Cerebellar cortex (tissue), 1 donor: ENCODE results near the gene PLCB1.

ENCODE experiments used
- DNase-seq: peaks from one replicate; pipeline ENCODE4 v3.0.0-alpha.2; 2015; ENCODE audit warnings: low spot score

Gene PLCB1

DNA sequence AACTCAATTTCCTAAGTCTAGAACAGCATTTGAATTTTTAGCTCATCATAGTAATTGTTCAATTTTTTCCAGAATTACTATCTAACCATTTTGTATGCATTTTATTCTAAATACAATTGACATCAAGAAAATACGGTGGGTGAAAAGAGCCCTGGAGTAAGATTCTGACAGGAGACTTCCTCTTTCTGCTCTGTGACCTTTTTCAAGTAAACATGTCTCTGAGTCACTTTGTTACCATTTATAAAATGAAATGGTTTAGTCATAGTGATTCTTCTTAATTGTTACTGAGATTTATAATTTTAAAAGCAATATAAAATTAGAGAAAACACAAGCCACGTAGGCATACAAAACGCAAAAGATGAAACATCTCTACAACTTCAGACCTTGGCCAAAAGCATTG, 80.2 kb downstream of the PLCB1 start:
- no peak for DNase-seq

DNA sequence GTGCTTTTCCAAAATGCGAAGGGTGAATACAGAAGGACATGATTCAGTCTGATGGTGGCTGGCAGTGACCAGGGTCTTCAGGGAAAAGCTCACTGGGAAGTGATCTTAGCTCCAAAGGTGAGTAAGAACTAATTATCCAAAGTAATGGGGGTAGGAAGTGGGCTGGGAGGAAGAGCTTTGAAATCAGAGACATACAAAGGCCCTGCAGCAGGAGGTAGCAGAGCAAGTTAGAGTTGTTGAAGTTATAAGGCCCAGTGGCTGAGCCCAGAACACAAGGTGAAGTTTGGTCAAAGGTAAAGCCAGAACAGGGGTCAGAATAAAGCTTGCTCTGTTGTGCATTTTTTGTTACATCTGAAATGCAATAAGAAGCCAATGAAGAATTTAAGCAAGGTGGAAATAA, 81.2 kb downstream of the PLCB1 start:
- no peak for DNase-seq

DNA sequence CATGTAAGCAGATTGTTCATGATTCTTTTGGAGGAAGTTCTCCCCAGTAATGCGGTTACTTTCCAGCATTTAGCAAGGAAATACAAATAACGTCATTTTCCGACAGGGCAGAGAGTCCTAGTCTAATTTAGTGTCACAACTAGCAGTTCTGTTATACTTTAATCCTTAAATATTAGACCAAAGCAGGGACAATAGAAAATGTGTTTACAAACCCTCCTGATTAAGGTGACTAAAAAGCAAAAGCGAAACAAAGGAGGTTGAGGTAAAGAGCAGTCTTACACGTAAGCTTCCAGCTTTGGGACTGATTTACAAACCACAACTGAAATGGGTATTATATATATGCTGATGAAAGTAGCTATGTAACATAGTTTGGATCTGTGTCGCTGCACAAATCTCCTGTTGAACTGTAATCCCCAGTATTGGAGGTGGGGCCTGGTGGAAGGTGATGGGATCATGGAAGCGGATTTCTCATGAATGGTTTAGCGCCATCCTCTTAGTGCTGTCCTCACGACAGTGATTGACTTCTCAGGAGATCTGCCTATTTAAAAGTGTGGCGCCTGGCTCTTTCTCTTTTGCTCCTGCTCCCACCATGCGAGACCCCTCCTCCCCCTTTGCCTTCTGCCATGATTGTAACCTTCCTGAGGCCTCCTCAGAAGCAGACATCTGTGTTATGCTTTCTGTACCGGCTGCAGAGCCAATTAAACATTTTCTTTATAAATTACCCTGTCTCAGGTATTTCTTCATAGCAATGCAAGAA, 81.9 kb downstream of the PLCB1 start:
- DNase-seq, result no peak

DNA sequence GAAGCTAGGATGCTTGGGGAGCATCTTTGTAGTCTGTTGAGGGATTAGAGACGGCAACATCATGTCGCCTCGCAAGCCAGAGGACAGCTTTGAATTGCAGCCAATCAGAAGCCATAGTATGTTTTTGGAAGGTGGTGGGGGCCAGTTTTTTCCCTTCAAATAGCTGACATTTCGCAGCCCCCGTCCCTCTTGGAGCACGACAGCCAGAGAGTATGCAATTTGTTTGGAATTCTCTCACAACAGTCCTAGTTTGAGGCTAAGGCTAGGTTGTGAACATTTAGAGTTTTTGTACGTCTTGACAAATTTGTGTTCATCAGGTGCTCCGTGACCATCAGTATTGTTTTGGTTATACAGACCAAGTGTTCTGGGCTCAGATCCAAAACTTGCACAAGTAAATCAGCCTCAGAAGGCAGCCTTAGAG, 83.3 kb downstream of the PLCB1 start:
- DNase-seq, result no peak

DNA sequence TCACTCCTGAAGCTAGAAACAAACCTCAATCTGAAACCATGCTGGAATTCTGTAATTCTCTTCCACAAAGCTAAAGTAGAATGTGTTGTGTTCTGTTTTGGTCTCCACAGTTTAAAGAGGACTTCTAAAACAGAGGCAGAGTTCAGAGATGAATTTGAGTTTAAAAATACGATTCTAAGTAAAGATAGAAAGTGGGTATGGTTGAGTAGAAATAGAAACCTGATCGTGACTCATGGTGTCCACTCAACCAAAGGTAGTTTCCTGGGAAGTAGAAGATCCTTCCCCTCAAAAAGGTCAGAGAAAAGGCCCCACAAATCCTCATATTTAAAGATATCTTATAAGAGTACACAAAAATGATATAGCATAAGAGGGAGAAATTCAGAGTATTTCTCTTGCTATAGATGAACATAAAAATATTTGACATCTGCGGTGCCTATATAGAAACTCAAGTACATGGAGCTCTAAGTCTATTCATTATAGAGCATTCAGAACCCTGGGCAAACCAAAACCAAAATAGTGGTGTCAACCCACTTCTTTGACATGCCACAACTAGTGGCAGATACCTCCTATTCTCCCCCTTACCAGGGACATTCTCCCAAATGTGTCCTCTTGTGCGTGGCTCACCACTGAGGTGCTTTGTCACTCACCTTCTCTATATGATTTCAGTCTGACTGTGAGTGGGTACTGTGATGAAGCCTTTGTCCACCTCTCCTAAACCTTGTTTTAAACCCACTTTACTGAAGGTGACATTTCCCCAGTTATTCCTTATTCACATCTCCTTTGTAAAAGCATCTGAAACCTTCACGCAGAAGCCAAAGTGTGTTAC, 84.5 kb downstream of the PLCB1 start:
- DNase-seq, result no peak

DNA sequence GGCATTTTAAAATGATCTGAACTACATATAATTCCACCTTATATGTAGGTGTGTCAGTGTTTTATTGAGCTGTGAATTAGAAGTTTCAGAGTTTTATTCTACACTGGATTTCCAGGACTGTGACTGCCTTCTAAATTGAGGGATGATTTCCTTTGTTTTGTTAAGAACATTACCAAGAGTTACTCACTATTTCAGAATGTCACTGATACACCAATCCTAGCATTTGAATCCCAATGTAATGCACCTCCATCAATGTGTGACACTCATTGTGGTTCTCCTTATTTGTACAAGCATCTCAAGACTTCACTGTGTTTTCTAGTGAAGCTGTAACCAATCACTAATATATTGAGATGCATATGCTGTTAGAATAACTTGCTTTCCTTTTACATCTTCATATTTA, 86.8 kb downstream of the PLCB1 start:
- no peak for DNase-seq

DNA sequence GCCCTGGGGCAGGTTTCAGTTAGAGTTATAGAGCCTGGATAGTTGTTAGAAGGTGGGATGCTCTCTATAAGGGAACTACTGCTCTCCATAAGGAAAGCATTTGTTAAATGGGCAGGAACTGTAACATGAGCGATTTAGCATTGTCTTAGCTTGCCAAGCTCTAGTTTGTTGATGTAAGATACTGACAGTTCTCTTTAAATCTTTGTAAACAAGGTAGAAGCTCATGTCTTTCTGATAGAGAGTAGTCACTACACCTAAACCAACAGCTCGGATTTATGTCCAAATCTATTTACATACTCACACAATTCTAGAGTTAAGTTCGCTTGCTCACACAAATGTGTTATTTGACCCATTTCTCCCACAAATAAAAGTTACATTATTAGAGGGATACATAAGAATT, 87.3 kb downstream of the PLCB1 start:
- no peak for DNase-seq

DNA sequence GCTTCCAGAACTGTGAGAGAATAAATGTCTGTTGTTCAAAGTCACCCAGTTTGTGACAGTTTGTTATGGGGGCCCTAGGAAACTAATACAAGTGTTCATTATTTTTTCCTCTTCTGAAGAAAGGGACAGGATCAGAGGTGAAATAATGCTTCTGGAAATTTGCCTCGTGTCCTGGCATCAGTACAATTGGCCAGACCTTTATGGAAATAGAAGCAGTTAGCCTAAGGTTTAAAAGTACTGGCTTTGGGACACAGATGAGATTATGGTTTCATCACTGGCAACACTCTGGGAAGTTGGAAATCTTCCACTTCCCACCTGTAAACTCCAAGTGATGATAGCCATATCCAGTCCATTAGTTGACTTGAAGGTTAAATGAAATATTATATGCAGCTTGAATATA, 88.7 kb downstream of the PLCB1 start:
- peak; percentile 39 for DNase-seq

DNA sequence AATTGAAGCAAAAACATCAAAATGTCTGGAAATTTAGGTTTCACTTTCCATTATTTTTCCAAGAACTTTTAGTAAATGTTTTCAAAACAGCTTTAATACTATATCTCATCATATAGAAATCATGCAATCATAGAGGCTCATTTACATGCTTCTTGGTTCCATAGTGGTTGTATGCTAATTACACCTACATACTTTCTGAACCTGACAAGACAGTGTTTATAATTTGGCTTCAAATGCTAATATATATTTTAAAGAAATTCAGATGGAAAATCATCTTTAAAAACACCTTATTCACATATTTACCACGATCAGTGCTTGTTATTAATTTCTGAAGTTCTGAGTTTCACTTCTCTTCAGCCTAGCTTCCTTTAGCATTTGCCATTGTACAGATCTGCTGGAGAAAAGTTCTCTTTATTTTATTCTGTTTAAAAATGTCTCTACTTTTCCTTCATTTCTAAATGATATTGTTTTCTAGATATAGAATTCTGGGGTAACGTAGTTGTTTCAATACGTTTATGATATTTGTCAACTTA, 89.9 kb downstream of the PLCB1 start:
- no peak for DNase-seq

DNA sequence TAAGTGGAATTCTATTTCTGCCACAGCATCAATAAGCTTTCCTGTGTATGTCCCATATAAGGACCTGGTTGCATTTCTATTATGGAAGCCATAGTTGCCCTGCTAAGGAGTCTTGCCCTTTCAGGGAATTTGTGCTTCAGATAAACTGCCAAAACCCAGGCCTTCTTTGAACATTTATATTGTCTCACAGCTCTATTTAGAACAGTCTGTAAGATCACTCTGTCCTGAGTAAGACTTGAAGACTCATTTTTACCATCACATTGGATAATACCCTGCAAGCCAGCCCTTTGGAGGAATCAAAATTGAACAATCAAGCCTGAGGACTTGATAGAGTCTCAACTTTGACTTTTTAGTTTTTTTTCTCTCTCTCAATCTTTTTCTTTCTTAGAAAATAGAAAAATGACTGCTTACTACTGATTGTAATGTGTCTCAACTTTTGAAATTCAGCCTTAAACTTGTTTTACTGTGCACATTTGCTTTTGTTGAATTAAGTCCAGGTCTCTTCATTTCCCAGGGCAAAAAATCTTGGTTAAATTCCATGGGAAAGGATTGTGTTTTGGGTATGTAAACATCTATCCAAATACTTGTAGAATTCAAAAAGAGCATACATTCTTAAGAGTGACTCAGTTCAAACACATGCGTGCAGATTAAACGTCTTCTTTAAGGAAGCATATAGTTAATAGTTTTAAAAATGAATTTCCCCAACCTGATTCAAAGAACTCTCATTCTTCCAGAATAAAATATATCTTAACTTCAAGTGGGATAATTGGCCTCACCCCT, 91.2 kb downstream of the PLCB1 start:
- no peak for DNase-seq

DNA sequence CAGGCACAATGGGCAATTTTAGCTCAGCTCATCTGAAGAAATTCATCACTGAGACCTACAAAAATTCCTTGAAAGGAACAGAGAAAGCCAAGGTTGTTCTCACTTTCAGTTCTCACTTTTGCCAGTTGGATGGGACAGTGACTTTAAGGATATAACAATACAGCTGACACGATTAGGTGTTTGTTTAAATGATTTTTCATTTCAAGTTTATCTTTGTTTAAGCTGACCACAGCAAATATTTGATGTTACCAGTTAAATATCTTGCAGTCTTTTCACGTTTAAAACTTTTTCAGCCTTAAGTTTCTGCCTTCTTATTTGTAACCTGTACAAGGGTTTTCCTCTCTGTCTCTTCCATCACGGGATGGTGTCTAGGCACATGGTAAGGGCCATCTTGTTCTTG, 93.6 kb downstream of the PLCB1 start:
- no peak for DNase-seq

DNA sequence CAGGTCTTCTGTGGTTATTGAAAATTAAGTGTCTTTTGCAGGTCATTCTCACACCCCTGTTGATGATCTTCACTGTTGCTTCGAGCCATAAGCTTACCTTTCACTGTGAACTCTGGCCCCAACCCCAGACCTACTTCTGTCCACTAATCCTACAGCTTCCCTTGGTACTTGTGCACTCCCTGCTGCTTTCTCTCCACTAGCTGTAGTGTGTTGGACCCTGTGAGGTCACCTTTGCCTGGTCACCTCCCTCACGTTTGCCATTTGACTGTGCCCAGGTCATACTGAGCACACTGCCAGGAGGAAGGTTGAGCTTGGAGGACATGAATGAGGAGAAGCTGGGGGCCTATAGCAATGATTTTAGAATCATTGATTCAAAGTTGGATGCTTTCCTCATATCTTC, 94.0 kb downstream of the PLCB1 start:
- DNase-seq, result no peak

DNA sequence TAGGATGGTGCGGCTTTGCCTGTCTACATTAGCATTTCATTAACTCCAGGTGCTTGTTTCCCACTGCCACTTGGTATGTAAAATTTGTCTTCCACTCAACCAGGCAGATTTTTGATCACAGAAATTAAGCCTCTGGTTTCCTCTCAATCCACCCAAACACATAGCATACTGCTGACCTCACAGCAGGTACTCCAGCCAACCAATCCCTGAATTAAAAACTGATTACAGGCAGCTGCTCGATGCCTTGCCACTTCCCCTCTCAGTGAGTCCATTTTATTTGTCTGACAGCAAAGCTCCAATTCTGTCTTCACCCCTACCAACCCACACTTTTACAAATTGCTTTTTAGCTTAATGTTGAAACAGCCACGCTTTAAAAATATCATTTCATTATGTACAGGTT, 95.2 kb downstream of the PLCB1 start:
- no peak for DNase-seq

DNA sequence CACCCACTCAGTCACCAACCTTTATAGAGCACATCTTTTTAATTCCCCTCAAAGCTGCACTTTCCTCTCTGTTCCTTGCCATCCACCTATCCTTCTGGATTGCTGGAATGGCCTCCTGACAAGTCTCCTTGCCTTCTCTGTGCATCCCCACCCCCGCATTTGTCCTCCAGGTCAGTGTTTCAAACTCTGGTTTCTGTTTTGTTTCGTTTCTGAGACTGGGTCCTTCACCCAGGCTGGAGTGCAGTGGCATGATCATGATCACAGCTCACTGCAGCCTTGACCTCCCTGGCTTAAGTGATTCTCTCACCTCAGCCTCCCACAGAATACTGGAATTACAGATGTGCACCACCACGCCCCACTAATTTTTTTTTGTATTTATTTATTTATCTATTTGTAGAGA, 96.2 kb downstream of the PLCB1 start:
- no peak for DNase-seq

DNA sequence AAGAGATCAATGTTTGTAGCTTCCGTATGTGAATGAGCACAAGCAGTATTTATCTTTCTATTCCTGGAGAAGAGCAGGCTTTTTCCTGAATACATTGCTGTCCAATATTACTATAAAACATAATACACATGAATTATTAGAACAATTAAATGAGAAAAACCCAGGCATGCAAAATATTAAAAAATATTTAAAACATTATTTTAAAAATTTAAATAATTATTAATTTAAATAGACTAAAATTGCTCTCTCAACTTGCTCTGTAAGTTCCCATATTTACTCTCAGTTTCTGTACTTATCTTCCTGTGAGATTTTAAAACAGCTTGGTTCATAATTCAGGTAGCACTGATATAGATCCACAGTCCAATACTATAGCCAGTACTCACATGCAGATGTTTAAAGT, 97.0 kb downstream of the PLCB1 start:
- DNase-seq, result no peak

DNA sequence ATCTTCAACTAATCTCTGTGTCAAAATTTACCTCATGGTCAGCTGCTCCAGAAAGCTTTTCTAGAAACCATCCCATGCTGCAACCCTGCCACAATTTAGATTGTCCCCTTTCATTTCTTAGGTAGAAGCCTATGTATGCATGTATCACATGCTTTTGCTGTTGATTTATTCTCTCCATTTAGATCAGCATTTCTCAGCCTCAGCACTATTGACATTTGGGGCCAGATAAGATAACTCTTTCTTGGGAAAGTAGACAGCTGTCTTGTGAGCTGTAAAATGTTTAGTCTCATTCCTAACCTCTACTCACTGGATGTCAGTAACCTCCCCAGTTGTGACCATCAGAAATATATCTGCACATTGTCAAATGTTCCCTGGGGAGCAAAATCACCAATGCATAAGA, 99.0 kb downstream of the PLCB1 start:
- no peak for DNase-seq

DNA sequence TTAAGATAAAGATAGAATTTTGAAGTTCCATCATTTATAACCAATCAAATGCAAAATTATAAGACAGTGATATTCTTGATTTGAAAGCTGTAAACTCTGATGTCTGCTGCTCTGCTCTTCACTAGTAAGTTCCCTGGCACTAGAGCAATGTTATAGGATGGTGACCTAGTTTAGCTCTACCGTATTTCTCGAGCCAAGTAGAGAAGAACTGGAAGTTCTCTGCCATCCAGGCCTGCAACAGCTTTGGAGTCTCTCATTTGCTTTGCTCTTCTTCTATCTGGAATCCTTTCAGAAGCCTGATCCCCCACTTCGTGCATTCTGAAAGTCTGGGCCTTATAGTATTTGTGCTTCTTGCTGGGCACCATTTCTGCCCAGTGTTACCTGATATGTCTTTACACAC, 100.3 kb downstream of the PLCB1 start:
- DNase-seq, result peak; percentile 89

DNA sequence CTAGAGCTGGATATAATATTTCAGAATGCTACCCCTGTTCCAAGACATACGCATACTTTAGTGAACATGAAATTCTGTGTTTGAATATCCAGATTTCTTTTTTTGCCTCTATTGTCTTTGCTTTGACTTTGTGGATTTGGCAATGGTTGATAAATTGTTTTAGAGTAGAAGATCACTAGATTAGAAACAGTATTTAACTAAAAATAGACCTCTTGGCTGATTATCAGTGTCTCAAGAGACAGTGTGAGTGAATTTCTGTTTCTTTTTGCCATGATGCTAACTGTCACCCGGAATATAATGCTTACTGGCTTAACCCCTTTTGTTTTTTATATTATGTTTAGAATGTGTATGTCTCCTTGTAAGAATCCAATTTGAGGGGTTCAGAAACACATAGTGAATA, 102.5 kb downstream of the PLCB1 start:
- no peak for DNase-seq

DNA sequence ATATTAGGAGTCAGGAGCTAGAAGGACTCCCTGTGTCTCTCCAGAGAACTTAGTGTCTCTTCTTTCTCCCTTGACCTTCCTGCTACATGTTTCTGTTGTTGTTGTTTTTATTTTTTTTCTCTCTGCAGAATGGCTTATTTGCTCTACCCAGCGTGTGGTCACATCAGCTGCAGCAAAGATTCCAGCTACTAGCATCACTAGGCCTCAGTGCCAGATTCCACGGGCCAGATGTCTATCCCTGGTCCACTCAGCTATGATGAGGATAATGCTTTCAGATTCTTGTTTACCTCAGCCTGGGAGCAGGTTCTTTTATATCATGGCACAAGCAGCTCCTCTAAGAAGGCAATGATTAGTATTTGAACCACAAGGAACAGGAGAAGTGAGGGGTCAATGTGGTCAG, 110.0 kb downstream of the PLCB1 start:
- no peak for DNase-seq

DNA sequence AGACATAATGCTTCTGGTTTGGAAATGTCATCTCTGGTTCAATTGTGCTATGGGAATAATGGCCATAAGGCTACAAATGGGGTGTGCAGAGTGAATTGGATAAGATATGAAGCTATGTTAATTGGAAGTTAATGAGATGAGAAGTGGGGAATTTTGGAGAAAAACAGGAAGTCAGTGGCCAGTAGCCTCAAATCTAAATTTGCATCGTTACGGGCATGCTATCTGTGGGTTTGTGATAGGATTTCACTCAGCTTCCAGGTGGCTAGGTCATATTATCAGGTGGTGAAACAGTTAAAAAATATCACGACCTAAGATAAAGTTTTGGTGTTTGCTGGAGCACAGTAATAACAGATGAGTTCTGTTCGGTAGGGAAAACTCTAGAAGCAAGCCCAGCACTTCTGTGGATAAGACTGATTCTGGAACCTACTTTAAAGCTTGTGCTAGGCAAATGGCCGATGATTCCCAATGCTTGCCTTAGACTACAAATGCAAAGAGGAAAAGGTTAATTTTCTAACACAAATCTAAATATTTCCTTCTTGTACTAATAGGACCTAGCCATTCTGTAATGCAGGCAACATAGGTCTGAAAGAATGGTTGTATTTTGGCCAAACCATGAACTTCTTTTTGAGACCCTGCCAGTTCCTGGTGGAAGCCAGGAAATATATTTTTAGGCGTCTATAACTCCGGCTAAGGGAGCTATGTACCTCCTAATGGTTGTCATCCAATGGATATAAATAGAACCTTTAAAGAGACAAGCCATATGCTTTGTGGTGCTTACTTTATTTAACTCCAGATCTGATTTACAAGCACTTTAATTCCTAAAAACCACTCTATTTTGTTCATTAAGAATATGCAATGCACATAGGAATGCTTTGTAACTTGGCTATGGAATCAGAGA, 111.0 kb downstream of the PLCB1 start:
- DNase-seq, result peak; percentile 82

DNA sequence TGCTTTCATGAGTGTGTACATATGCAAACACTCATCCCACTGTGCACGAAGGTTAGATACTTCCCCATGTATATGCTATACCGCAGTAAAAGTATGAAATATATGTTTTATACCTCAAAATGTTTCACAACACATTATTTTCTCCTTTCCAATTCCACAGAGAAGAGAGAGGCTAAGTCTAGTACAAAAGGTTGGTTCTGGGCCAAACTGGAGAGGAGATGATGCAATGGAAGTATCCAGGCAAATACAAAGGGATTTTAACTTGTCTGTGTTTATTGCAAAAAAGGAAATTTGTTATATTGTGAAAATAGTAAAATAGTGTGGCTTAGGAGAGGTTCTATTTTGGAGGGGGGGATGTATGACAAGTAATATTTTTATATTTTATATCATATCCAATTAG, 112.6 kb downstream of the PLCB1 start:
- peak; percentile 83 for DNase-seq

DNA sequence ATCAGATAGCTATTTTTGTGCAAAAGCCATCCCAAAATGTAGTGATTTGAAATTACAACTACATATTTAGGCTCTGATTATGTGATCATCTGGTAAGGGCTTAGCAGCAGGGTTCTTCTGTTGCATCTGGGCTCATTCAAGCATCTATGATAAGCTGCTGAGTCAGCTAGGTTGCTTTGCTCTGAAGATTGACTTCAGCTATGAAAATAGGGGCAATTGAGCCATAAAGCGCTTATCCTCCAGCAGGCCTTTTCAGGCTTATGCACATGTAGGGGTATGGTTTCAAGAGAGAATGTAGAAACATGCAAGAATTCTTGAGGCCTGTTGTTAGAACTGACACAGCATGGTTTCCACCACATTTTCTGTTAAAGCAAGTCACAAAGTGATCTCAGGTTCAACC, 114.1 kb downstream of the PLCB1 start:
- DNase-seq, result no peak
